Keratinocyte (primary cell): Measurements from ENCODE around the gene FNDC10. TPM values are rescaled to one million over a fixed set of nuclear protein-coding genes. Genes with fewer than 3 reads are reported as not detected.
"Not testable (repeated sequence)": the region's sequence is repeated elsewhere in the genome, so short reads cannot be mapped to it uniquely, and the experiment has no call there.

ENCODE experiments used
- DNase-seq: peaks from one replicate; pipeline ENCODE4 v3.0.0-alpha.2; 2011; ENCODE audit warnings: low read depth, missing footprints, low spot score
- FAIRE-seq: peaks from 2 replicates; lab custom pipeline; 2011; peaks lifted over from hg19 to GRCh38; lab: Jason Lieb, UNC
- H2AFZ ChIP-seq: 2 replicates; pipeline ENCODE4 v1.6.0; 2012; ENCODE audit warnings: low read length, control low read depth, inconsistent platforms; ENCODE audit not compliant: control insufficient read depth
- H3K27ac ChIP-seq: 2 replicates; pipeline ENCODE4 v1.5.1; 2011; ENCODE audit warnings: low read length; ENCODE audit not compliant: control insufficient read depth, insufficient read depth
- H3K27me3 ChIP-seq: 3 replicates; pipeline ENCODE4 v1.6.0; 2011; ENCODE audit warnings: low read length; ENCODE audit not compliant: control insufficient read depth, insufficient read depth; ENCODE audit errors: extremely low read depth
- H3K36me3 ChIP-seq, 2 experiments: 2 replicates in 1 of 2; 3 replicates in 1 of 2; pipeline ENCODE4 v1.5.1; 2011; ENCODE audit warnings: low read length in 2 of 2, mild to moderate bottlenecking in 1 of 2; ENCODE audit not compliant: control insufficient read depth in 2 of 2, insufficient read depth in 2 of 2; ENCODE audit errors: extremely low read depth in 1 of 2
- H3K4me1 ChIP-seq: 3 replicates; pipeline ENCODE4 v1.5.1; 2011; ENCODE audit warnings: low read length; ENCODE audit not compliant: control insufficient read depth, insufficient read depth; ENCODE audit errors: extremely low read depth
- H3K4me2 ChIP-seq: 3 replicates; pipeline ENCODE4 v1.6.0; 2011; ENCODE audit warnings: low read depth, low read length; ENCODE audit not compliant: control insufficient read depth, insufficient read depth; ENCODE audit errors: extremely low read depth
- H3K4me3 ChIP-seq, 3 experiments: fragments of 200-600 bp in 1 of 3; sonication (generic) in 1 of 3; 2 replicates in 2 of 3; 3 replicates in 1 of 3; pipeline ENCODE4 v1.5.1; 2011 to 2016; ENCODE audit warnings: low read length in 3 of 3, mild to moderate bottlenecking in 3 of 3, control low read depth in 2 of 3, inconsistent platforms in 1 of 3, low read depth in 1 of 3, mixed read lengths in 1 of 3, mixed run types in 1 of 3, moderate library complexity in 1 of 3; ENCODE audit not compliant: control insufficient read depth in 2 of 3, insufficient read depth in 2 of 3; ENCODE audit errors: extremely low read depth in 1 of 3
- H3K79me2 ChIP-seq: 2 replicates; pipeline ENCODE4 v1.6.0; 2012; ENCODE audit warnings: low read length; ENCODE audit not compliant: control insufficient read depth, insufficient read depth
- H3K9ac ChIP-seq: 3 replicates; pipeline ENCODE4 v1.6.0; 2011; ENCODE audit warnings: low read length; ENCODE audit not compliant: control insufficient read depth, insufficient read depth; ENCODE audit errors: extremely low read depth
- H3K9me1 ChIP-seq: 3 replicates; pipeline ENCODE4 v1.6.0; 2011; ENCODE audit warnings: low read length; ENCODE audit not compliant: control insufficient read depth, insufficient read depth; ENCODE audit errors: extremely low read depth
- H3K9me3 ChIP-seq: 2 replicates; pipeline ENCODE4 v1.5.1; 2012; ENCODE audit warnings: low read depth, low read length; ENCODE audit not compliant: control insufficient read depth
- H4K20me1 ChIP-seq: 3 replicates; pipeline ENCODE4 v1.6.0; 2011; ENCODE audit warnings: low read length; ENCODE audit not compliant: control insufficient read depth, insufficient read depth; ENCODE audit errors: extremely low read depth
- CTCF ChIP-seq, 3 experiments: IDR thresholded peaks in 1 of 3; conservative IDR thresholded peaks in 1 of 3; optimal IDR thresholded peaks in 1 of 3; 2 replicates in 2 of 3; 3 replicates in 1 of 3; pipeline versions ENCODE3 to v1.5.1; 2011; ENCODE audit warnings: low read length in 3 of 3, mild to moderate bottlenecking in 3 of 3, moderate library complexity in 2 of 3, control low read depth in 1 of 3, inconsistent platforms in 1 of 3; ENCODE audit not compliant: insufficient read depth in 2 of 3; ENCODE audit errors: extremely low read depth in 1 of 3
- EZH2 ChIP-seq: IDR thresholded peaks from one replicate; pipeline ENCODE4 v1.6.1; 2012; ENCODE audit warnings: inconsistent platforms, mild to moderate bottlenecking, low read length, moderate library complexity
- dilution Hi-C: fragments of 300-500 bp; cut with MboI; formaldehyde crosslinking; loops from one replicate; pipeline ENCODE4 v1.7.0; 2020; ENCODE audit warnings: low sequenced_read_pairs; ENCODE audit not compliant: extremely low pct_ligation_motif_present
- polyA plus RNA-seq, 5 experiments: library from polyadenylated mRNA; depleted of rRNA in 3 of 5; stranded (reverse) in 3 of 5; stranded (forward) in 1 of 5; unstranded in 1 of 5; fragments of >200 nt; gene quantifications; 1 replicate in 1 of 5; 2 replicates in 3 of 5; 3 replicates in 1 of 5; pipeline versions ENCODE4 v1.2.1 to v1.2.3, GENCODE V29; 2011 to 2012; ENCODE audit warnings: missing spikeins in 2 of 5, low read depth in 1 of 5, low replicate concordance in 1 of 5

FNDC10 gene
- polyA plus RNA-seq, 1 donor (not counting 4 experiments of a cell fraction or from before 2014, with no cell fraction given) = 1.2 TPM

DNA sequence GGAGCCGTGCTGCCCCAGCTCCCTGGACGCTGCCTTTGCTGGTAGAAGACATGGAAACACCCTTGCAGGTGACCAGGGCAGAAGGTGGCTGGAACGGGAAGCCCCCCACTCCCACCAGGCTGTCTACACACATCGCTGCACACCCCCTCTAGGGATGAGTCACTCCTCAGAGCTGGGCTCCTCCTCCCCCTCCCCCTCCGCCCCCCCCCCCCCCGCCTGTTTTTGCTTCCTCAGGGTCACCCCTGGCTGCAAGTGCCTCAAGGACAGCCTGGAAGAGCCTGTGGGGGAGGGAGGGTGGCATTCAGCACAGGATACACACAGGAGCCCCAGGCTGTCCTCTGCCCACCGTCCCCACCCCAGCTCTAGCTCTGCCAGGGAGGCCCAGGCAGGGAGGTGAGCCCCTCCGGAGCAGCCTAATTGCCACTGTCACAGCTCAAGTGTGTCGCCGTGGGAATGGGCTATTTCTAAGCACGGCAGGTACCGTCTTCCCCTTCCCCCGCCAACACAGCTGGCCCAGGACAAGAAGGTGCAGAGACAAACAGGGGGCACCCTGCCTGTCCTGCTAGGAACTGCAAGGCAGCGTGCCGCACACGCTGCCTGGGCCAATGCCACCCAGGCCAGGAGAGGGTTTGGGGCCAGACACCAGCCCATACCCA, 2.5 kb downstream of the FNDC10 start:
- no peak overlapping the region for H3K9ac ChIP-seq
- H3K79me2 ChIP-seq = no peaks in the 10 kb centered on the region
- no peak overlapping the region for H3K4me3 ChIP-seq
- H2AFZ ChIP-seq = no peak overlapping the region
- H3K36me3 ChIP-seq = no peaks in the 10 kb centered on the region
- H3K27ac ChIP-seq = no peak overlapping the region
- H4K20me1 ChIP-seq = no peaks in the 10 kb centered on the region
- DNase-seq = no peak
- dilution Hi-C loops = no loop called here
- no peak for TF ChIP-seq EZH2
- peak; percentile 35 to 52 (median 44) for TF ChIP-seq CTCF (optimal IDR thresholded peaks at IDR 0.05 in 1 of 3, IDR thresholded peaks at IDR 0.05 in 1 of 3, conservative IDR thresholded peaks at IDR 0.05 in 1 of 3; ENCODE audit: extremely low read depth in 1 of 3, insufficient read depth in 2 of 3, low read length in 3 of 3)
- H3K9me1 ChIP-seq = no peaks in the 10 kb centered on the region
- peaks cover 21% of the 10 kb centered on the region for H3K27me3 ChIP-seq
- H3K9me3 ChIP-seq = no peaks in the 10 kb centered on the region
- H3K4me2 ChIP-seq = no peak overlapping the region
- FAIRE-seq = no peak
- peaks cover 7% of the 10 kb centered on the region for H3K4me1 ChIP-seq

- Histone ChIP-seq H3K4me1 (peaks cover 7% of the 10 kb centered on the region), H2AFZ (no peak overlapping the region), H3K9ac (no peak overlapping the region), H3K27ac (no peak overlapping the region), H3K36me3 (no peaks in the 10 kb centered on the region), H3K79me2 (no peaks in the 10 kb centered on the region), H3K4me3 (no peak overlapping the region), H3K4me2 (no peak overlapping the region), H4K20me1 (no peaks in the 10 kb centered on the region), H3K9me3 (no peaks in the 10 kb centered on the region), H3K27me3 (peaks cover 21% of the 10 kb centered on the region), H3K9me1 (no peaks in the 10 kb centered on the region)
- dilution Hi-C loops = no loop called here
- FAIRE-seq (no peak), DNase-seq (no peak)
- TF ChIP-seq CTCF (optimal IDR thresholded peaks at IDR 0.05 in 1 of 3, IDR thresholded peaks at IDR 0.05 in 1 of 3, conservative IDR thresholded peaks at IDR 0.05 in 1 of 3; ENCODE audit: extremely low read depth in 1 of 3, insufficient read depth in 2 of 3, low read length in 3 of 3) = no peak
- no peak for TF ChIP-seq EZH2
Measured at GRCh38 chr1:1596493-1597274, 3.3 kb downstream of the FNDC10 start.

GRCh38 chr1:1595341-1595740, 4.6 kb downstream of the FNDC10 start:
- dilution Hi-C loops, H3K4me3 ChIP-seq, H3K36me3 ChIP-seq, H3K9me1 ChIP-seq, H3K9me3 ChIP-seq, H3K79me2 ChIP-seq, DNase-seq, H3K27ac ChIP-seq, FAIRE-seq, H3K4me2 ChIP-seq, H4K20me1 ChIP-seq, H3K9ac ChIP-seq, H2AFZ ChIP-seq: not testable (repeated sequence)
- Histone ChIP-seq H3K27me3 (peaks cover 15% of the 10 kb centered on the region), H3K4me1 (peaks cover 10% of the 10 kb centered on the region)
